IPS-11a (cell line): ENCODE measurements around the gene FAM3A.
A peak's percentile ranks its signal among the peaks of the same experiment; 100 is the strongest.
"Not testable (repeated sequence)": the region's sequence is repeated elsewhere in the genome, so short reads cannot be mapped to it uniquely, and the experiment has no call there.

ENCODE experiments used
- H3K4me3 ChIP-seq: one replicate; pipeline ENCODE4 v1.5.1; 2013; ENCODE audit warnings: low read depth, low read length, control low read depth

The FAM3A gene

DNA sequence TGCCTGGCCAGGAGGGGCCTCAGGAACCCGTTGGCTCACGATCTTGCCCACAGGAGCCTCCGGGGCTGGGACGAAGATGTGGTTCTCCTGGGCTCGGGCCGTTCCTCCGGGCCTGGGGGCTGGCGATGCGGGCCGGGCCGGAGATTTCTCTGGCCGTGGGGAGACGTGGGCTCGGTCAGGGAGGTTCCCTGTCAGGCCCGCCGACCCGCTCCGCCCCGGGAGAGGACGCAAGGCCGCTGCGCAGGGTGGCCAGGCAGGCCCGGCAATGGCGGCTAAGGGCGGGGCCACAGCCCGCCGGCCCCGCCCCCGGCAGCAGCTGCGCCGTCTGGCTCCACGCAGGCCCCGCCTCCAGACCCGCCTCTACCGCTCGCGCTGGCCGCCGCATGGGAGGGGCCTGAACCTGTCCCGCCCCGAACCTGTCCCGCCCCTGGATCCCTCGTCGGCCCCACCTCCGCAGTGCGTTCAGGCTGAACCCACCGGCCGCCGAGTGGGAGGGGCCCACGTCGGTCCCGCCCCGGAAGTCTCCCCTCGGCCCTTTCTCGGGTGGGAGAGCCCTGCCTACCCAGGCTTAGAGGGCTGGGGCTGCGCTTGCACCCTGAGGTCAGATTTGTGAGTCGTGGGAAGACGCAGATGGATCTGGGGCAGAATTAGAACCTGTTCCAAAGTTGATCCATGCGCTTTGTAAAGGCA lies at the start of gene FAM3A:
FAM3A (minus strand) TSS at position 267 of the 690 bp plus-strand sequence. CDS start 460 bp downstream, outside the sequence.
- peak within 1 kb of the TSS; percentile 57 for H3K4me3 ChIP-seq

- H3K4me3 ChIP-seq = not testable (repeated sequence)
Observed at GRCh38 chrX:154562295-154562694, 46.3 kb upstream of the FAM3A start.

DNA sequence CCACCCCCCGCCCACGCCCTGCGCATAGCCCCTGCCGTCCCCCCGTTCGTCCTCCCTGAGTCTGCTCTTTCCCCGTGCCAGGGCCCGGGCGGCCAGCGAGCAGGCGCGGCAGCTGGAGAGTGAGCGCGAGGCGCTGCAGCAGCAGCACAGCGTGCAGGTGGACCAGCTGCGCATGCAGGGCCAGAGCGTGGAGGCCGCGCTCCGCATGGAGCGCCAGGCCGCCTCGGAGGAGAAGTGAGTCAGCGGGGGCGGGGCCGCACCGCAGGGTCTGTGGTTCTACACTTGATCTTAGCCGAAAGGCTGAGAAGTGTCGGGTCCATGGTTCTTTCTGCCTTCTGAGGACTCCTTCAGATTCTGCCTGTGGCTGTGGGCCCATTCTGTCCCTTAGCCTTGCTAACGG lies 44.3 kb upstream of the FAM3A start:
- H3K4me3 ChIP-seq = not testable (repeated sequence)

DNA sequence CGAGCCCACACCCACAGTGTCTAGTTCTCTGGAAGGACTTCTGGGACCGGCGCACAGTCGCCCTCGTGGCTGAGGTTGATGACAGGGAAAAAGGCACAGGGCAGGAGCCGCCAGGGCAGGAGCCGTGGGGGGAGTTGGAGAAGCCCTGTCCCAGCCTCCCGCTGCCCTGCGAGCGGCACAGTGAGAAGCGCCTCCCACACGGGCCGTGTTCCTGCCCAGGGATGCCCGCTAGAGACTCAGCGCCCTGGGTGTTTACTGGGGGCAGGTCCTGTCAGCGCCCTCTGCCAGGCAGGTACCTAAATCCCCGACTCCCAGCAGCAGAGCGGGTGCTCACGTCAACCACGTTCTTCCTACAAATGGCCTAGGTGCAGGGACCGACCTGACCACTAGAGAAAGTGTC lies 42.9 kb upstream of the FAM3A start:
- H3K4me3 ChIP-seq = not testable (repeated sequence)

GRCh38 chrX:154558060-154558690 lies 42.1 kb upstream of the FAM3A start:
- H3K4me3 ChIP-seq = not testable (repeated sequence)

GRCh38 chrX:154552112-154552806 lies 36.2 kb upstream of the FAM3A start:
- H3K4me3 ChIP-seq = not testable (repeated sequence)

DNA sequence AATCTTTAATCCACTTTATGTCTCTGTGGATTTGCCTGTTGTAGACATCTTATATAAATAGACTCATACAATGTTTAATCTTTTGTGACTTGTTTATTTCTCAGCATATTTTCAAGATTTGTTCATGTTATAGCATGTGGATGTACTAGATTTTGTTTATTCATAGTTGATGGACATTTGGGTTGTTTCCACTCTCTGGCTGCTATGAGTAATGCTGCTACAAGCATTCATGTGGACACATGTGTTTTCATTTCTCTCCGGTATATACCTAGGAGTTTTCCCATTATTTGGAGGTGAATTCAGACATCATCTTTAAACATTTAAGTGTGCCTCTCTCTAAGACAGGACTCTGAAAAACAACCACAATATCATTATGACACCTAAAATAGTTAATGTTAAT lies 33.7 kb upstream of the FAM3A start:
- H3K4me3 ChIP-seq = no peak overlapping the region

DNA sequence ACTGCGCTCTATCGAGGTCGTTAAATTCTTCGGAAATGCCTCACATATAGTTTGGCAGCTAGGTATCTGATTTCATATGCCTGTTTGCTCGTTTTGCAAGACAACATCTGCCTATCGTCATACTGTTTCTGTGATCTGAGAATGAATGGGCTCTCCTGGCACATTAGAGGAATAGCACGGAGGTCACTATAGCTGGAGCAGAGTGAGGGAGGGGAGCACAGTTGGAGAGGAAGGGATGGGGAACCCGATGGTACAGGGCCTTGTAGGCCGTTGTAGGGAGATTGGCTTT lies 31.9 kb upstream of the FAM3A start:
- peak overlapping the region; percentile 74 for H3K4me3 ChIP-seq

GRCh38 chrX:154547245-154548027 lies 31.4 kb upstream of the FAM3A start, which contains the start of gene IKBKG:
IKBKG (plus strand) TSS chrX:154547620; CDS start chrX:154552003, 4,383 bp downstream.
- peak within 1 kb of the TSS; percentile 74 for H3K4me3 ChIP-seq

DNA sequence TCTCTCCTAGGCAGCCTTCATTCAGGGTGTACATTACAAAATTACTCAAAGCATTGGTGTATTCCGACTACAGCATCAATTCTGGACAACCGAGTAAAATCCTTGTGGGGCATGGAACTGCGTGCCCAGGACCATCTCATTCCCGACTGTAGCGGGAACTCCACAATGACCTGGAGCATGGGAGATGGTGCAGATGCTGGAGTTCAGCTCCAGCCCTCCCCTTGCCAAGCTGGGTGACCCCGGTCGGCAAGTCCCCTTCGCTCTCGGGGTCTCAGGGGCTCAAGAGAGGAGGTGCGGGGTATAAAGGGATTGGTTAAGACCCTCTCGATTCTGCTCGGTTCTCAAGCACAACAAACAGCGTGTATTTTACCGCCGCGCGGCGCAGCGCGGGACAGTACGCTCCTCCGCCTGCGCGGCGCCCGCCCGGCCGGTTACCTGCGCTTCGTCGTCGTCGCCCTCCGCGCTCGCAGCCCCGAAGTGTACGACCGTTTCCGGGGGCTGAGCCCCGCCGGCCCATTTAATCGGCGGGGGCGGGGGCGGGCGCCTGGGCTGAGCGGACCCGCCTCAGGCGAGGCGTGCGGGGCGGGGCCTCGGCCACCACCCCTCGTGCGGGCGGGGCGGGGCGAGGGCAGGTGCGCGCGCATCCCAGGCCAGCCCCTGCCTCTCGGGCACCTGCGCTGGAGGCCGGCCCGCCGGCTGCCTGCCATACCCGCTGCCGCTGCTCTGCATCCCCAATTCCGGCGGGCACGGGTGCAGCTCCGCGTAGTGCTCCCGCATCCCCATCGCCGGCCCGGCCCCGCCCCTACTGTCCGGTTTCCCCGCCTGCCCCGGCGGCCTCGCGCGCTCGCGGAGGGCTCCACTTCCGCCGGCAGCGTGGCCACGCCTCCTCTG lies 30.6 kb upstream of the FAM3A start, which contains the start of gene G6PD:
G6PD (minus strand) TSS at position 493 of the 891 bp plus-strand sequence. CDS start 691 bp downstream, outside the sequence.
- H3K4me3 ChIP-seq = peak within 1 kb of the TSS; percentile 74

DNA sequence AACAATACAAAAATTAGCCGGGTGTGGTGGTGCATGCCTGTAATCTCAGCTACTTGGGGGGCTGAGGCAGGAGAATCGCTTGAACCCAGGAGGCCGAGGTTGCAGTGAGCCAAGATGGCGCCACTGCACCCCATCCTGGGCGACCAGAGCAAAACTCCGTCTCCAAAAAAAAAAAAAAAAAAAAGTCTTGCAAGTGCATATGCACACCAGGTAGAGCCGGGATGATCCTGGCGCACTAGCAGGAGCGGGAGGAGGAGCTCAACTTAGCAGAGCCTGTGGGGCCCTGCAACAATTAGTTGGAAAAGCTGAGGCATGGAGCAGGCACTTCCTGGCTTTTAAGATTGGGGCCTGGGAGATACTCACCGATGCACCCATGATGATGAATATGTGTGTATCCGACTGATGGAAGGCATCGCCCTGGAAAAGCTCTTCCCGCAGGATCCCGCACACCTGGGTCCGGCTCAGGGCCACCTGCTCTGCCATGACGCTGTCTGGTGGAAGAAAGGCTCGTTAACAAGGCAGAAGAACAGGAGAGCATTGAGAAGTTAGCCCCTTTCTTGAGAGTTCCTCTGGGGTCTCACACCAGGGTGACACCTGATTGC lies 29.7 kb upstream of the FAM3A start:
- peak overlapping the region; percentile 46 for H3K4me3 ChIP-seq

DNA sequence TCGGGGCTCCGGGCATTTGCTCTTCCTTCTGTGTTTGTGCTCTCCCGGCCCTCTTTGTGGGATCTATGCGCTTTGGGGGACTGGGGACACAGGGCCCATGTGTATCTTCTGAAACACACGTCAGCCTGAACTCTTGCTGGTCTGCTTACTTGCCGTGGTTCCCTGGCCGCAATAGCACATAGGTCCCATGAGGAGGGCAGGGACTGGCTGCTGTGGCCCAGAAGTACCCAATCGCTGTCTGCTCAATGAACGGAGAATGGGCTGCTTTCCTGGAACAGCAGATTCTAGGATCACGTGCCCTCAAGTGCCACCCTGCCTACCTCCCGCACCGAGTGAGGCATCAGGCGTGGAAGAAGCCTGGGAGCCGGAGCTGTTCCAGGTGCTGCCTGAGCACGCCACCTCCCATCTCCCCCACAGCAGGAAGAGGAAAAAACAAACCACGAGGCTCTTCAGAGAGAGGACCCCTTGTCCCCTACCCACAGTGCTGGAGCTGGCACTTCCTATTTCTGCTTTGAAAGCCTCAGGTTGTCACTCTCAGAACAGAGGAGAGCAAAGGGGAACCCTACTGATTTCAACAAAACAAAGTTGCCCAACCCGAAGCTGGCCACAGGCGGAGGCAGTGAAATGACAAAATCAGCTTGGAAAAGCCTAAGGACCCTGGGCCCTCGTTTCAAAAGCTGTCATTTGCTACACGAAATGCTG lies 26.8 kb upstream of the FAM3A start:
- H3K4me3 ChIP-seq = no peak overlapping the region

GRCh38 chrX:154541896-154542722 lies 26.1 kb upstream of the FAM3A start:
- no peak overlapping the region for H3K4me3 ChIP-seq

DNA sequence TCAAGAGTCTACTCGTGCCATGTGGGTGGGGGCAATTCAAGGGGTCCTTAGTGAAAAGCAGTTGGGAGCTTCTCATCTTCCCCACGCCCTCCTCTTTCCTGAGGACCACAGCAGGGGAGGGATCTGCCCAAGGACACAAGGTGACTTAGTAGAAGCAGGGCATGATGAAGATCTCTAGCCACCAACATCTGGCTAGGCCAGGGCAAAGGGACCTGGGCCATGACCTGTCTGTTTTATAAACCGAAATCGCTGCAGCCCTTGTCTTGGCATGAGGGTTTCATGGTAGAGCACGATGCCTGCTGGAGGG lies 25.5 kb upstream of the FAM3A start:
- H3K4me3 ChIP-seq = no peak overlapping the region

DNA sequence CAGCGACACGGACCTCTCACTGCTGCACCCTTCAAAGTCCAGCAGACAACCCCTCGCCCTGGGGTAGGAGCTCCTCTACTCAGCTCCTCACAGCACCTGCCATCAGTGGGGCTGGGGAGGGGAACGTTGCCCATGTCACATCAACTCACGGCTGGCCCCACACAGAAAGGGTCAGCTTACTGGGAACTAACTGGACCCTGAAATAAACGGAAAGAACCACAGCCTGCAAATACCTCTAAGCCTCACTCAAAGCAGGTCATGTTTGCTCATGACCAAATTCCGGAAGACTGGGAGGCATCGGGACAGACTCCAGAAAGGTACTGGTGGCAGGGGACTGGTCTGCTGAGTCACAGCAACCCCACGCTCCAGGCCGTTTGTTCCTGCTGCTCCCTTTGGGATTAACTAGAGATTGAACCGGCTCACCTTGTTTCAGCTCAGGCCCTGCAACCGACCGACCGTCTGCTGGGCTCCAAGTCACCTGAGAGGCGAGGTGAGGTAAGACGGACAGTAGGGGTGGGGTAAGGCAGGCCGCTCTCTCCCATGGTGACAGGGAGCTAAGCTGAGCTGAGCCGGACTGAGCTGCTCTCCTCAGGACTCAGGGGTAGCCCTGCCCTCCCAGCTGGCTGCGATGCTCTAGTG lies 25.0 kb upstream of the FAM3A start:
- H3K4me3 ChIP-seq = no peak overlapping the region

DNA sequence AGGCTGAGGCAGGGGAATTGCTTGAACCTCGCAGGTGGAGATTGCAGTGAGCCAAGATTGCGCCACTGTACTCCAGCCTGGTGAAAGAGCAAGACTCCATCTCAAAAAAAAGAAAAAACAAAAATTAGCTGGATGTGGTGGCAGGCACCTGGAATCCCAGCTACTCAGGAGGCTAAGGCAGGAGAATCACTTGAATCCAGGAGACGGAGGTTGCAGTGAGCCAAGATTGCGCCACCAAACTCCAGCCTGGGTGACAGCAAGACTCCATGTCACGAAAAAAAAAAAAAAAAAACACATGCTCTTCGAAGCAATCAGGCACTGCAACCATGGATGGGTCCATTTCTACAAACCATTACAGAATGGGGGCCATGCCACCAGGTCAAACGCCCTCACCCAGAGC lies 24.3 kb upstream of the FAM3A start:
- not testable (repeated sequence) for H3K4me3 ChIP-seq

DNA sequence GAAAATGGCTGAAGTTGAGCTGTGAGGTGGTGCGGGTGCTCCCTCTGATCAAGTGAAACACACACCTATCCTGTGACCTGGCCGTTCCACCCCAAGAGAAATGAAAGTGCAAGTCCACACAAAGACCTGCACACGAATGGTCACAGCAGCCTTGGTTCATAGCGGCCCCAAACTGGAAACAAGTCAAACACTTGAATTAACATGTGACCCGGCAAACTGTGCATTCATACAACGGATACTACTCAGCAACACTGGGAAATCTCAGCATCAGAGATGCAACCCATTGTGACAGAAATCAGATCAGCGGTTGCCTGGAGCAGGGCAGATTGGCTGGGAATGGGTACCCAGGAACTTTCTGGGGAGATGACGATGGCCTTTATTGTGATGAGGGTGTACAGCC lies 23.0 kb upstream of the FAM3A start:
- no peak overlapping the region for H3K4me3 ChIP-seq

DNA sequence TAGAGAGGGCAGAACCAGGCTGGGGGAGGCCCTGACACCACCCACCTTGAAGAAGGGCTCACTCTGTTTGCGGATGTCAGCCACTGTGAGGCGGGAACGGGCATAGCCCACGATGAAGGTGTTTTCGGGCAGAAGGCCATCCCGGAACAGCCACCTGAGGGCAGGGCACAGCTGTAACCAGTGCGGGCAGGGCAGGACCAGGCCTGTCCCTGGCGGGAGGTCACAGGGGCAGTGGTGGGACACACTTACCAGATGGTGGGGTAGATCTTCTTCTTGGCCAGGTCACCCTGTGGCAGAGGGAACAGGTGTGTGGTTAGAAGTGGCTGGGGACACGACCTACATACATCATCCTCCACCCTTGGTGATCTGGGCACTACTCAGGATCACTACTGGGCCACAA lies 19.9 kb upstream of the FAM3A start:
- H3K4me3 ChIP-seq = no peak overlapping the region
